Progenitor cell of endocrine pancreas (in vitro differentiated cells): ENCODE results near the gene RPS6KL1. TPM values are rescaled to one million over a fixed set of nuclear protein-coding genes. Genes with fewer than 3 reads are reported as not detected.
A peak's percentile ranks its signal among the peaks of the same experiment; 100 is the strongest.

Experiments
- DNase-seq: peaks from one replicate; pipeline ENCODE4 v3.0.0; 2021; ENCODE audit warnings: low spot score; ENCODE audit not compliant: unreplicated experiment
- H3K27ac Mint-ChIP-seq: 2 replicates; pipeline ENCODE4 v1.8.0; 2021; ENCODE audit warnings: mild to moderate bottlenecking, moderate library complexity, mixed read lengths
- H3K27me3 Mint-ChIP-seq: 2 replicates; pipeline ENCODE4 v1.8.0; 2021; ENCODE audit warnings: mixed read lengths
- H3K36me3 Mint-ChIP-seq: 2 replicates; pipeline ENCODE4 v1.8.0; 2022; ENCODE audit warnings: mixed read lengths; ENCODE audit not compliant: insufficient read depth
- H3K4me1 Mint-ChIP-seq: 2 replicates; pipeline ENCODE4 v1.8.0; 2021; ENCODE audit warnings: low read depth, mixed read lengths
- H3K4me3 Mint-ChIP-seq: 2 replicates; pipeline ENCODE4 v1.8.0; 2021; ENCODE audit warnings: low read depth, mild to moderate bottlenecking, moderate library complexity, mixed read lengths
- H3K9me3 Mint-ChIP-seq: 2 replicates; pipeline ENCODE4 v1.8.0; 2021; ENCODE audit warnings: low read depth, mixed read lengths
- total RNA-seq: library from RNA; stranded (reverse); gene quantifications from 2 replicates; pipeline ENCODE4 v1.2.1, GENCODE V29; 2021
- TF ChIP-seq, protein P1 (sequence below): fragments of 200-600 bp; sonication (generic); IDR thresholded peaks from one replicate; pipeline ENCODE4 v1.5.0; 2021; ENCODE audit warnings: antibody characterized with exemption, mild to moderate bottlenecking; ENCODE audit not compliant: unreplicated experiment

The RPS6KL1 gene
- total RNA-seq, 1 donor from 2014 or later: 3.5 TPM

DNA sequence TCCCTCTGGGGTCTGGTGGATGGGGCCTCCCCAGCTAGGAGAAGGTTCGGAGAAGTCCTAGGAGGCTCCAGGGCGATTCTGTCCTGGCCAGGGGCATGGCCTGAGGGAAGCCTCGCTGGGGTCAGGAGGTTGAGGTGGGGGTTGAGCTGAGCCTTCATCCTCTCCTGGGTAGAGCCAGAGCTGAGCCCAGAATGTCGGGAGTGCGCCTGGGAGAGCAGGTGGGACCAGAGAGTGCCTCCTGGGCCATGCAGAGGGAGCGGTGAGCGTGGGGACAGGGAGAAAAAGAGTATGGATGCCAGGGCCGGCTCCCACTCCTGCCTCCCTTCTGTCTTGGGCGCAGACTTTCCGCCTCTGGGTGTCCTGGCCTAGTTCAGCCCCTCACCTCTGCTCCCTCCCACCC, 13.1 kb downstream of the RPS6KL1 start:
- no peak for DNase-seq
- TF ChIP-seq, protein P1, sequence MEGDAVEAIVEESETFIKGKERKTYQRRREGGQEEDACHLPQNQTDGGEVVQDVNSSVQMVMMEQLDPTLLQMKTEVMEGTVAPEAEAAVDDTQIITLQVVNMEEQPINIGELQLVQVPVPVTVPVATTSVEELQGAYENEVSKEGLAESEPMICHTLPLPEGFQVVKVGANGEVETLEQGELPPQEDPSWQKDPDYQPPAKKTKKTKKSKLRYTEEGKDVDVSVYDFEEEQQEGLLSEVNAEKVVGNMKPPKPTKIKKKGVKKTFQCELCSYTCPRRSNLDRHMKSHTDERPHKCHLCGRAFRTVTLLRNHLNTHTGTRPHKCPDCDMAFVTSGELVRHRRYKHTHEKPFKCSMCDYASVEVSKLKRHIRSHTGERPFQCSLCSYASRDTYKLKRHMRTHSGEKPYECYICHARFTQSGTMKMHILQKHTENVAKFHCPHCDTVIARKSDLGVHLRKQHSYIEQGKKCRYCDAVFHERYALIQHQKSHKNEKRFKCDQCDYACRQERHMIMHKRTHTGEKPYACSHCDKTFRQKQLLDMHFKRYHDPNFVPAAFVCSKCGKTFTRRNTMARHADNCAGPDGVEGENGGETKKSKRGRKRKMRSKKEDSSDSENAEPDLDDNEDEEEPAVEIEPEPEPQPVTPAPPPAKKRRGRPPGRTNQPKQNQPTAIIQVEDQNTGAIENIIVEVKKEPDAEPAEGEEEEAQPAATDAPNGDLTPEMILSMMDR: no peak

DNA sequence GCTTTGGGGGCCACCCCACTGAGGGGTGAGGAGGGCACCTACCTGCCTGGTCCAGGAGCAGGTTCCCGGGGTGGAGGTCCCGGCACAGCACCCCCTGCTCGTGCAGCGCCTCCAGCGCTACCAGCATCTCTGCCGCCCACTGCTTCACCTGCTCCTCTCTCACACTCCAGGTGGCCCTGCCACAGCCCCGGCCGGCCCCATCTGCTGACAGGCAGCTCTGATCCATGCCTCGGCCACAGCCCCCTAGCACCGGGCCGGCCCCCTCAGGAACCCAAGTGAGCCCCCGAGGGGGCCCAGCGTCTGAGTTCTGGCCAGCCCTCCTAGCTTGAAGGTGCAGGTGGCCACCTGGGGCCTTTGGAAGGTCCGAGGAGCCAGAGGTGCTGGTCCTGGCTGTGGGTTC, 13.6 kb downstream of the RPS6KL1 start:
- Mint-ChIP-seq H3K4me1 (peaks cover 3% of the 10 kb centered on the region), H3K4me3 (no peak overlapping the region), H3K27me3 (peaks cover 14% of the 10 kb centered on the region), H3K9me3 (no peaks in the 10 kb centered on the region), H3K36me3 (no peaks in the 10 kb centered on the region), H3K27ac (no peak overlapping the region)
- TF ChIP-seq, protein P1: no peak
- no peak for DNase-seq

More for the DNA sequence above, 13.1 kb downstream of the RPS6KL1 start:
- Mint-ChIP-seq H3K27me3 (peaks cover 15% of the 10 kb centered on the region), H3K4me3 (no peak overlapping the region), H3K4me1 (peaks cover 3% of the 10 kb centered on the region), H3K27ac (no peak overlapping the region), H3K9me3 (no peaks in the 10 kb centered on the region), H3K36me3 (no peaks in the 10 kb centered on the region)

DNA sequence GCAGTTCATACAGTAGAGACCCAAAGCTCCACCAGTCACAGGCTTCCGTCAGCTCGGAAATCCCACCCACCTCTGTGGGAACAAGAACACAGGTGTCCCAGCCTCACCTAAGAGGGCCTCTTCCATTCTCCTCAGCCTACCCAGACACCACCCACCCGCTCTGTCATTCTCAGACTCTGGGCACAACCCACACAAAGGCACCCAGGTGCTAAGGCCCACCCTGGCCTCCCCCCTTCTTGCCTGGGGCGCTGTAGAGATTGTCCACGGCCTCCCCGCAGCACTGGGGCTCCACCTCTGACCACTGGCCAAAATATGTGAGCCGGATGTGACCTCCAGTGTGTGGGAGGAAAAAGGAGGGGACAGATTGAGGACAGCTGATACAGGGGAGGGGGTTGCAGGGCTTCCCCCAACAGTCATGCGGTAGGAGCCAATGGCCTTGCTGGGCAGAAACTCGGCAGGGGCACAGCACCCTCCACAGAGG, 14.2 kb downstream of the RPS6KL1 start:
- Mint-ChIP-seq H3K9me3 (no peaks in the 10 kb centered on the region), H3K4me1 (peaks cover 1% of the 10 kb centered on the region), H3K27me3 (peaks cover 9% of the 10 kb centered on the region), H3K36me3 (no peaks in the 10 kb centered on the region), H3K27ac (peak overlapping the region; percentile 21), H3K4me3 (no peak overlapping the region)
- TF ChIP-seq, protein P1: no peak
- DNase-seq: no peak

DNA sequence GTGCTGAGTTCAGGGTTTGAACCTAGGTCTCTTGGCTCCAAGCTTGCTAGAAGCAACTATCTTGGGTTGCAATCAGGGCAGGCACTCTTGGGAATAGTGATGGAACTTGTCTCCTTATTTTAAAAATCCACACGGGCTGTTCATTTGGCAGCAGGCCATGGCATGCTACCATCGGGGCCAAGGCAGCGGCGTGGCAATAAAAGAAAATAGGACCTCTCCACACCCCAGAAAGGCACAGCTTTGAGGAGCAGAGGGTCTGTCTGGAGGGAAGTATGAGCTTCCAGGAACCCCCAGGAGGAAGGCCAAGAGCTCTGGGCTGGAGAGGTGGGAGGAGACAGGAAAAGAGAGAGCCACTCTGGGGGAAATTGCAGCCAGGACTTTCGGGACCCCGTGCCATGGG, 15.3 kb downstream of the RPS6KL1 start:
- H3K9me3 Mint-ChIP-seq: no peaks in the 10 kb centered on the region
- peaks cover 1% of the 10 kb centered on the region for H3K4me1 Mint-ChIP-seq
- no peak for DNase-seq
- H3K27me3 Mint-ChIP-seq: peaks cover 9% of the 10 kb centered on the region
- H3K36me3 Mint-ChIP-seq: peaks cover 1% of the 10 kb centered on the region
- TF ChIP-seq, protein P1: no peak
- H3K4me3 Mint-ChIP-seq: no peak overlapping the region
- H3K27ac Mint-ChIP-seq: no peak overlapping the region

DNA sequence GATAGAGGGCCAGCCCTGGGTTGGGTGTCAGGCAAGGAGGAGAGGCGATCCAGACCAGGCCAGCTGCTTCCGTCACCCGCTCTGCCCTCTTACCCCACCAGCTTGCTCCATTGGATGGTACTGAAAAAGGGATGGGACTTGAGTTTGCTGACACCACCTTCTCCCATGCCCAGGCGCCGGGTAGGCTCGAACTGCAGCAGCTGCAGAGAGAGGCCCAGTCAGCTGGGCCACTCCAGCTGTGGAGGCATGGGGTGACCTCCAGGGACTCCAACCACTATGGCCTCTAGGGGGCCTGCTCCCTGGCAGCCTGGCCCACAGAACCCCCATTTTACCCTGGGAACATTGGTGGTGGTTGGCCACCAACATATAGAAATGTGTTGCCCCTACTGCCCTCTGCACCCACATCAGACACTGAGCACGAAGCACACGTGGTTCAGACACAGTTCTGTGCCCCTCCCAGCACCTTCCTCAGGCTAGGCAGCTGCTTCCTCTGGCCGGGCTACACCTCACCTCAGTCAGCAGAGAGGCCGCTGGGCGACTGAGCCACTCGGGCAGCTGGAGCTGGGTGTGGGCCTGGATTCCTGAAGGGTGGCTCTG, 16.0 kb downstream of the RPS6KL1 start:
- Mint-ChIP-seq H3K4me1 (peaks cover 1% of the 10 kb centered on the region), H3K27ac (no peak overlapping the region), H3K4me3 (no peak overlapping the region), H3K36me3 (peaks cover 4% of the 10 kb centered on the region), H3K27me3 (peaks cover 7% of the 10 kb centered on the region), H3K9me3 (no peaks in the 10 kb centered on the region)
- TF ChIP-seq, protein P1: peak; percentile 31
- no peak for DNase-seq
